GM23338 (cell line): ENCODE data around the gene THOP1. TPM values are rescaled to one million over a fixed set of nuclear protein-coding genes. Genes with fewer than 3 reads are reported as not detected.

ENCODE experiments used
- ATAC-seq: fragments of 200-7000 bp; cut with Tn5 transposase; 3 replicates; pipeline ENCODE4 v1.9.1; 2020
- DNase-seq: peaks from one replicate; pipeline ENCODE4 v3.0.0-alpha.2; 2015; ENCODE audit warnings: low spot score
- H2AFZ ChIP-seq: fragments of 200-600 bp; sonication (generic); 2 replicates; pipeline ENCODE4 v1.8.0; 2016; ENCODE audit warnings: antibody characterized with exemption, mild to moderate bottlenecking, moderate library complexity
- H3F3A ChIP-seq: fragments of 200-600 bp; sonication (generic); replicated peaks from 2 replicates; pipeline ENCODE4 v1.8.0; 2017; ENCODE audit warnings: antibody characterized with exemption, mixed run types, low read depth
- H3K27ac ChIP-seq: fragments of 200-600 bp; sonication (generic); 2 replicates; pipeline ENCODE4 v1.6.1; 2016; ENCODE audit warnings: low read depth
- H3K27me3 ChIP-seq: fragments of 200-600 bp; sonication (generic); 2 replicates; pipeline ENCODE4 v1.8.0; 2016; ENCODE audit warnings: mild to moderate bottlenecking, mixed run types, moderate library complexity; ENCODE audit not compliant: insufficient read depth
- H3K36me3 ChIP-seq: fragments of 200-600 bp; sonication (generic); 2 replicates; pipeline ENCODE4 v1.8.0; 2016; ENCODE audit warnings: mild to moderate bottlenecking; ENCODE audit not compliant: insufficient read depth
- H3K4me1 ChIP-seq: fragments of 200-600 bp; sonication (generic); 2 replicates; pipeline ENCODE4 v1.8.0; 2016; ENCODE audit warnings: mild to moderate bottlenecking, moderate library complexity; ENCODE audit not compliant: insufficient read depth
- H3K4me2 ChIP-seq: fragments of 200-600 bp; sonication (generic); 2 replicates; pipeline ENCODE4 v1.7.1; 2017; ENCODE audit warnings: mixed run types
- H3K4me3 ChIP-seq: fragments of 200-600 bp; sonication (generic); 2 replicates; pipeline ENCODE4 v1.6.1; 2016; ENCODE audit warnings: mixed run types
- H3K79me2 ChIP-seq: fragments of 200-600 bp; sonication (generic); replicated peaks from 2 replicates; pipeline ENCODE4 v1.8.0; 2017; ENCODE audit warnings: mild to moderate bottlenecking; ENCODE audit not compliant: insufficient read depth
- H3K9me2 ChIP-seq: fragments of 200-600 bp; sonication (generic); 2 replicates; pipeline ENCODE4 v1.8.0; 2017; ENCODE audit not compliant: insufficient read depth
- H4K20me1 ChIP-seq: fragments of 200-600 bp; sonication (generic); replicated peaks from 2 replicates; pipeline ENCODE4 v1.8.0; 2017; ENCODE audit warnings: mild to moderate bottlenecking; ENCODE audit not compliant: insufficient read depth
- H3K27ac Mint-ChIP-seq: 2 replicates; pipeline ENCODE4 v1.8.0; 2020; ENCODE audit warnings: inconsistent platforms, mild to moderate bottlenecking, moderate library complexity, mixed read lengths
- H3K27me3 Mint-ChIP-seq: 3 replicates; pipeline ENCODE4 v1.8.0; 2022; ENCODE audit warnings: low read depth, mild to moderate bottlenecking, moderate library complexity, mixed read lengths, inconsistent platforms; ENCODE audit not compliant: insufficient read depth, poor library complexity
- H3K36me3 Mint-ChIP-seq: 3 replicates; pipeline ENCODE4 v1.8.0; 2021; ENCODE audit warnings: low read depth, mild to moderate bottlenecking, inconsistent platforms, moderate library complexity, mixed read lengths
- H3K4me1 Mint-ChIP-seq: 3 replicates; pipeline ENCODE4 v1.8.0; 2020; ENCODE audit warnings: mild to moderate bottlenecking, inconsistent platforms, mixed read lengths
- H3K4me3 Mint-ChIP-seq: 3 replicates; pipeline ENCODE4 v1.8.0; 2021; ENCODE audit warnings: moderate library complexity, mild to moderate bottlenecking, inconsistent platforms, mixed read lengths
- H3K9me3 Mint-ChIP-seq: 3 replicates; pipeline ENCODE4 v1.8.0; 2020; ENCODE audit warnings: moderate library complexity, mild to moderate bottlenecking, inconsistent platforms, mixed read lengths
- CREB1 ChIP-seq: fragments of 250-450 bp; sonication (Bioruptor Pico); IDR thresholded peaks from 2 replicates; pipeline ENCODE4 v1.5.0; 2020; ENCODE audit warnings: low read depth, mild to moderate bottlenecking, moderate library complexity
- CTCF ChIP-seq, 2 experiments: fragments of 200-600 bp in 1 of 2; sonication (generic) in 1 of 2; conservative IDR thresholded peaks; 2 replicates each; pipeline versions ENCODE4 v1.5.1 to v1.6.1; 2016 to 2017; ENCODE audit warnings: antibody characterized with exemption in 2 of 2, low read depth in 2 of 2, mild to moderate bottlenecking in 2 of 2, moderate library complexity in 1 of 2
- EZH2 ChIP-seq: fragments of 200-600 bp; sonication (generic); IDR thresholded peaks from one replicate; pipeline ENCODE4 v1.8.0; 2017; ENCODE audit warnings: antibody characterized with exemption, mild to moderate bottlenecking, low read depth; ENCODE audit not compliant: unreplicated experiment
- EZH2phosphoT487 ChIP-seq: fragments of 200-600 bp; sonication (generic); IDR thresholded peaks from one replicate; pipeline ENCODE4 v1.8.1; 2018; ENCODE audit warnings: antibody characterized with exemption; ENCODE audit not compliant: unreplicated experiment
- JUNB ChIP-seq: IDR thresholded peaks from one replicate; pipeline ENCODE4 v1.6.1; 2016; ENCODE audit warnings: antibody characterized with exemption; ENCODE audit not compliant: unreplicated experiment
- NANOG ChIP-seq: IDR thresholded peaks from 2 replicates; pipeline ENCODE4 v1.6.1; 2016; ENCODE audit warnings: antibody characterized with exemption, borderline replicate concordance
- POLR2AphosphoS5 ChIP-seq: IDR thresholded peaks from 2 replicates; pipeline ENCODE4 v1.6.1; 2016; ENCODE audit warnings: antibody characterized with exemption, low read depth
- STAT1 ChIP-seq: IDR thresholded peaks from one replicate; pipeline ENCODE4 v1.6.1; 2016; ENCODE audit warnings: antibody characterized with exemption; ENCODE audit not compliant: unreplicated experiment
- ZNF114 ChIP-seq: fragments of 250-450 bp; sonication (Bioruptor Pico); IDR thresholded peaks from 2 replicates; pipeline ENCODE4 v1.5.0; 2020; ENCODE audit warnings: mild to moderate bottlenecking, moderate library complexity
- ZNF331 ChIP-seq: fragments of 250-450 bp; sonication (Bioruptor Pico); IDR thresholded peaks from 2 replicates; pipeline ENCODE4 v1.5.0; 2020; ENCODE audit warnings: low read depth, mild to moderate bottlenecking, moderate library complexity
- ZNF462 ChIP-seq: fragments of 250-450 bp; sonication (Bioruptor Pico); IDR thresholded peaks from 2 replicates; pipeline ENCODE4 v1.5.0; 2020; ENCODE audit warnings: mild to moderate bottlenecking, moderate library complexity
- polyA plus RNA-seq: library from polyadenylated mRNA; unstranded; fragments of >200 nt; fragmentation: Nextera tagmentation; extraction: Ambion mirVana; gene quantifications from 2 replicates; pipeline ENCODE4 v1.2.1, GENCODE V29; 2016
- total RNA-seq: library from RNA; depleted of rRNA; stranded (reverse); fragments of >200 nt; shearing (Covaris generic); gene quantifications from 2 replicates; pipeline ENCODE4 v1.2.3, GENCODE V29; 2014
- TF ChIP-seq, protein P1 (sequence below): IDR thresholded peaks from 2 replicates; pipeline ENCODE4 v1.6.1; 2016; ENCODE audit warnings: antibody characterized with exemption
- TF ChIP-seq, protein P2 (sequence below): IDR thresholded peaks from one replicate; pipeline ENCODE4 v1.6.1; 2018; ENCODE audit warnings: antibody characterized with exemption; ENCODE audit not compliant: unreplicated experiment

Gene THOP1
- total and polyA plus RNA-seq, 2 experiments from 2014 or later: 110 to 229 TPM

- no peaks in the 10 kb centered on the region for H3F3A ChIP-seq
- H3K27me3 Mint-ChIP-seq: peaks cover 6% of the 10 kb centered on the region
- no peaks in the 10 kb centered on the region for H3K4me1 Mint-ChIP-seq
- H3K27me3 ChIP-seq: no peaks in the 10 kb centered on the region
- H3K4me2 ChIP-seq: no peak overlapping the region
- H2AFZ ChIP-seq: no peak overlapping the region
- H3K36me3 ChIP-seq: peaks cover 6% of the 10 kb centered on the region
- DNase-seq: no peak
- no peaks in the 10 kb centered on the region for H3K9me3 Mint-ChIP-seq
- H3K79me2 ChIP-seq: no peaks in the 10 kb centered on the region
- no peak overlapping the region for H3K27ac ChIP-seq
- TF ChIP-seq, protein P1, sequence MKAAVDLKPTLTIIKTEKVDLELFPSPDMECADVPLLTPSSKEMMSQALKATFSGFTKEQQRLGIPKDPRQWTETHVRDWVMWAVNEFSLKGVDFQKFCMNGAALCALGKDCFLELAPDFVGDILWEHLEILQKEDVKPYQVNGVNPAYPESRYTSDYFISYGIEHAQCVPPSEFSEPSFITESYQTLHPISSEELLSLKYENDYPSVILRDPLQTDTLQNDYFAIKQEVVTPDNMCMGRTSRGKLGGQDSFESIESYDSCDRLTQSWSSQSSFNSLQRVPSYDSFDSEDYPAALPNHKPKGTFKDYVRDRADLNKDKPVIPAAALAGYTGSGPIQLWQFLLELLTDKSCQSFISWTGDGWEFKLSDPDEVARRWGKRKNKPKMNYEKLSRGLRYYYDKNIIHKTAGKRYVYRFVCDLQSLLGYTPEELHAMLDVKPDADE: no peak
- TF ChIP-seq POLR2AphosphoS5 (no peak), ZNF462 (no peak), JUNB (no peak), EZH2 (no peak), ZNF331 (CRISPR knock-in tag) (no peak), EZH2phosphoT487 (no peak), NANOG (no peak), STAT1 (no peak), CREB1 (CRISPR knock-in tag) (no peak), CTCF (conservative IDR thresholded peaks at IDR 0.05; ENCODE audit: low read depth in 2 of 2) (no peak), ZNF114 (CRISPR knock-in tag) (no peak)
- TF ChIP-seq, protein P2, sequence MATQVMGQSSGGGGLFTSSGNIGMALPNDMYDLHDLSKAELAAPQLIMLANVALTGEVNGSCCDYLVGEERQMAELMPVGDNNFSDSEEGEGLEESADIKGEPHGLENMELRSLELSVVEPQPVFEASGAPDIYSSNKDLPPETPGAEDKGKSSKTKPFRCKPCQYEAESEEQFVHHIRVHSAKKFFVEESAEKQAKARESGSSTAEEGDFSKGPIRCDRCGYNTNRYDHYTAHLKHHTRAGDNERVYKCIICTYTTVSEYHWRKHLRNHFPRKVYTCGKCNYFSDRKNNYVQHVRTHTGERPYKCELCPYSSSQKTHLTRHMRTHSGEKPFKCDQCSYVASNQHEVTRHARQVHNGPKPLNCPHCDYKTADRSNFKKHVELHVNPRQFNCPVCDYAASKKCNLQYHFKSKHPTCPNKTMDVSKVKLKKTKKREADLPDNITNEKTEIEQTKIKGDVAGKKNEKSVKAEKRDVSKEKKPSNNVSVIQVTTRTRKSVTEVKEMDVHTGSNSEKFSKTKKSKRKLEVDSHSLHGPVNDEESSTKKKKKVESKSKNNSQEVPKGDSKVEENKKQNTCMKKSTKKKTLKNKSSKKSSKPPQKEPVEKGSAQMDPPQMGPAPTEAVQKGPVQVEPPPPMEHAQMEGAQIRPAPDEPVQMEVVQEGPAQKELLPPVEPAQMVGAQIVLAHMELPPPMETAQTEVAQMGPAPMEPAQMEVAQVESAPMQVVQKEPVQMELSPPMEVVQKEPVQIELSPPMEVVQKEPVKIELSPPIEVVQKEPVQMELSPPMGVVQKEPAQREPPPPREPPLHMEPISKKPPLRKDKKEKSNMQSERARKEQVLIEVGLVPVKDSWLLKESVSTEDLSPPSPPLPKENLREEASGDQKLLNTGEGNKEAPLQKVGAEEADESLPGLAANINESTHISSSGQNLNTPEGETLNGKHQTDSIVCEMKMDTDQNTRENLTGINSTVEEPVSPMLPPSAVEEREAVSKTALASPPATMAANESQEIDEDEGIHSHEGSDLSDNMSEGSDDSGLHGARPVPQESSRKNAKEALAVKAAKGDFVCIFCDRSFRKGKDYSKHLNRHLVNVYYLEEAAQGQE: no peak
- H3K27ac Mint-ChIP-seq: no peak overlapping the region
- no peaks in the 10 kb centered on the region for H3K9me2 ChIP-seq
- H3K4me3 ChIP-seq: no peak overlapping the region
- no peak overlapping the region for H3K4me3 Mint-ChIP-seq
- no peaks in the 10 kb centered on the region; the same call in 1 of the 2 replicates for H4K20me1 ChIP-seq
- H3K4me1 ChIP-seq: no peaks in the 10 kb centered on the region
- ATAC-seq: no peak
- H3K36me3 Mint-ChIP-seq: peaks cover 67% of the 10 kb centered on the region
Observed at GRCh38 chr19:2758601-2759313, 26.5 kb upstream of the THOP1 start.
